ENCODE results near the gene GPR42.

GPR42 gene

GRCh38 chr19:35363001-35363590, 7.8 kb upstream of the GPR42 start:
- Histone ChIP-seq H3K23ac (ENCODE audit: low read depth, low read length, poor library complexity) (no peak overlapping the region), H2BK5ac (ENCODE audit: low read length) (no peak overlapping the region), H3K27ac (replicated peaks; ENCODE audit: low read length) (no peak overlapping the region), H3K18ac (ENCODE audit: low read length) (no peak overlapping the region), H3K4me2 (ENCODE audit: insufficient read depth, low read length, poor library complexity, severe bottlenecking) (no peak overlapping the region), H3K36me3 (replicated peaks in 1 of 2; ENCODE audit: control insufficient read depth in 2 of 2, insufficient read depth in 2 of 2, low read length in 2 of 2) (no peaks in the 10 kb centered on the region), H4K8ac (ENCODE audit: low read depth, low read length) (no peak overlapping the region), H3K4me1 (ENCODE audit: control insufficient read depth in 2 of 2, insufficient read depth in 1 of 2, low read depth in 1 of 2, low read length in 2 of 2) (no peaks in the 10 kb centered on the region), H2BK12ac (ENCODE audit: low read length) (no peak overlapping the region), H2AK5ac (ENCODE audit: low read depth, low read length) (no peak overlapping the region), H3K9ac (ENCODE audit: low read depth, low read length, poor library complexity) (no peak overlapping the region), H2AFZ (ENCODE audit: low read length) (no peak overlapping the region), H4K91ac (ENCODE audit: low read depth, low read length, poor library complexity) (no peak overlapping the region), H3K27me3 (ENCODE audit: control insufficient read depth in 3 of 3, insufficient read depth in 3 of 3, low read depth in 1 of 3, low read length in 3 of 3) (no peaks in the 10 kb centered on the region), H2BK15ac (ENCODE audit: low read length) (no peak overlapping the region), H2BK120ac (ENCODE audit: low read depth, low read length) (no peak overlapping the region), H3K9me3 (replicated peaks in 1 of 2; ENCODE audit: control insufficient read depth in 2 of 2, insufficient read depth in 1 of 2, low read depth in 1 of 2, low read length in 2 of 2) (no peaks in the 10 kb centered on the region), H3K4me3 (ENCODE audit: low read length in 2 of 2) (no peak overlapping the region), H3K14ac (ENCODE audit: low read length) (no peak overlapping the region), H3K79me1 (ENCODE audit: low read depth, low read length) (no peaks in the 10 kb centered on the region), H3K4ac (ENCODE audit: low read length) (no peak overlapping the region)
- WGBS, 2 donors (ENCODE audit: extremely low coverage in 2 of 2, insufficient read length in 2 of 2, insufficient replicate concordance in 1 of 2): no CpG with 5 or more reads among the region's 11 CpGs
- no peak for DNase-seq (ENCODE audit: low spot score)

GRCh38 chr19:35363711-35364425, 7.0 kb upstream of the GPR42 start:
- Histone ChIP-seq H2BK5ac (ENCODE audit: low read length) (no peak overlapping the region), H3K4me2 (ENCODE audit: insufficient read depth, low read length, poor library complexity, severe bottlenecking) (no peak overlapping the region), H3K4me1 (ENCODE audit: control insufficient read depth in 2 of 2, insufficient read depth in 1 of 2, low read depth in 1 of 2, low read length in 2 of 2) (no peaks in the 10 kb centered on the region), H2BK120ac (ENCODE audit: low read depth, low read length) (no peak overlapping the region), H3K23ac (ENCODE audit: low read depth, low read length, poor library complexity) (no peak overlapping the region), H4K8ac (ENCODE audit: low read depth, low read length) (no peak overlapping the region), H2AK5ac (ENCODE audit: low read depth, low read length) (no peak overlapping the region), H2BK15ac (ENCODE audit: low read length) (no peak overlapping the region), H3K27me3 (ENCODE audit: control insufficient read depth in 3 of 3, insufficient read depth in 3 of 3, low read depth in 1 of 3, low read length in 3 of 3) (no peaks in the 10 kb centered on the region), H4K91ac (ENCODE audit: low read depth, low read length, poor library complexity) (no peak overlapping the region), H3K14ac (ENCODE audit: low read length) (no peak overlapping the region), H2BK12ac (ENCODE audit: low read length) (no peak overlapping the region), H3K79me1 (ENCODE audit: low read depth, low read length) (no peaks in the 10 kb centered on the region), H2AFZ (ENCODE audit: low read length) (peak overlapping the region; percentile 22), H3K27ac (replicated peaks; ENCODE audit: low read length) (no peak overlapping the region), H3K4me3 (ENCODE audit: low read length in 2 of 2) (no peak overlapping the region), H3K9me3 (replicated peaks in 1 of 2; ENCODE audit: control insufficient read depth in 2 of 2, insufficient read depth in 1 of 2, low read depth in 1 of 2, low read length in 2 of 2) (no peaks in the 10 kb centered on the region), H3K36me3 (replicated peaks in 1 of 2; ENCODE audit: control insufficient read depth in 2 of 2, insufficient read depth in 2 of 2, low read length in 2 of 2) (no peaks in the 10 kb centered on the region), H3K9ac (ENCODE audit: low read depth, low read length, poor library complexity) (no peak overlapping the region), H3K18ac (ENCODE audit: low read length) (no peak overlapping the region), H3K4ac (ENCODE audit: low read length) (no peak overlapping the region)
- no peak for DNase-seq (ENCODE audit: low spot score)
- whole genome bisulfite sequencing, 2 donors (ENCODE audit: extremely low coverage in 2 of 2, insufficient read length in 2 of 2, insufficient replicate concordance in 1 of 2): no CpG with 5 or more reads among the region's 19 CpGs

DNA sequence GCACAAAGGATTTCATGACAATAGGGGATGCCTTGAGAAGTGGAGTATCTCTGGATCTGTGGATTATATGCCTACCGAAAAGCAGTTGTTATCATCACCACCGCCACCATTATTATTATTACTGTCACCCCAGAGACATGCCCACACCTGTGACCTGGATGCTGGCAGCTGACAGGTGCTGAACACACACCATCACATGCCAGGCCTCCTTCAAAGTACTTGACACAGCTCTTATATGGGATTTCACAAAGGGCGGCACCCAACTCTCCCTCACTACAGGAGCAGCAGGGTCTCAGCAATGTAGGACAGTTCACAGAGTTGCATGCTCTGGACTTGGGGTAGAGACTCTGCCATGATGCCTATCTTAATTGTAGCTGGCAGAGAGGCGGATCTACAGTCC, 5.6 kb upstream of the GPR42 start:
- no peak overlapping the region for H3K4ac ChIP-seq (ENCODE audit: low read length)
- no CpG with 5 or more reads among the region's 4 CpGs for WGBS, 2 donors (ENCODE audit: extremely low coverage in 2 of 2, insufficient read length in 2 of 2, insufficient replicate concordance in 1 of 2)
- no peak overlapping the region for H2AFZ ChIP-seq (ENCODE audit: low read length)
- no peaks in the 10 kb centered on the region for H3K27me3 ChIP-seq (ENCODE audit: control insufficient read depth in 3 of 3, insufficient read depth in 3 of 3, low read depth in 1 of 3, low read length in 3 of 3)
- no peak overlapping the region for H3K4me3 ChIP-seq (ENCODE audit: low read length in 2 of 2)
- no peak overlapping the region for H3K14ac ChIP-seq (ENCODE audit: low read length)
- H4K8ac ChIP-seq (ENCODE audit: low read depth, low read length): no peak overlapping the region
- no peak overlapping the region for H3K23ac ChIP-seq (ENCODE audit: low read depth, low read length, poor library complexity)
- H3K9ac ChIP-seq (ENCODE audit: low read depth, low read length, poor library complexity): no peak overlapping the region
- H2BK12ac ChIP-seq (ENCODE audit: low read length): no peak overlapping the region
- no peak overlapping the region for H2BK15ac ChIP-seq (ENCODE audit: low read length)
- H3K18ac ChIP-seq (ENCODE audit: low read length): no peak overlapping the region
- no peaks in the 10 kb centered on the region for H3K36me3 ChIP-seq (replicated peaks in 1 of 2; ENCODE audit: control insufficient read depth in 2 of 2, insufficient read depth in 2 of 2, low read length in 2 of 2)
- no peak overlapping the region for H3K27ac ChIP-seq (replicated peaks; ENCODE audit: low read length)
- H3K4me2 ChIP-seq (ENCODE audit: insufficient read depth, low read length, poor library complexity, severe bottlenecking): no peak overlapping the region
- no peak overlapping the region for H2AK5ac ChIP-seq (ENCODE audit: low read depth, low read length)
- no peaks in the 10 kb centered on the region for H3K9me3 ChIP-seq (replicated peaks in 1 of 2; ENCODE audit: control insufficient read depth in 2 of 2, insufficient read depth in 1 of 2, low read depth in 1 of 2, low read length in 2 of 2)
- no peak for DNase-seq (ENCODE audit: low spot score)
- no peaks in the 10 kb centered on the region for H3K79me1 ChIP-seq (ENCODE audit: low read depth, low read length)
- no peaks in the 10 kb centered on the region for H3K4me1 ChIP-seq (ENCODE audit: control insufficient read depth in 2 of 2, insufficient read depth in 1 of 2, low read depth in 1 of 2, low read length in 2 of 2)
- H2BK120ac ChIP-seq (ENCODE audit: low read depth, low read length): no peak overlapping the region
- no peak overlapping the region for H4K91ac ChIP-seq (ENCODE audit: low read depth, low read length, poor library complexity)
- no peak overlapping the region for H2BK5ac ChIP-seq (ENCODE audit: low read length)

DNA sequence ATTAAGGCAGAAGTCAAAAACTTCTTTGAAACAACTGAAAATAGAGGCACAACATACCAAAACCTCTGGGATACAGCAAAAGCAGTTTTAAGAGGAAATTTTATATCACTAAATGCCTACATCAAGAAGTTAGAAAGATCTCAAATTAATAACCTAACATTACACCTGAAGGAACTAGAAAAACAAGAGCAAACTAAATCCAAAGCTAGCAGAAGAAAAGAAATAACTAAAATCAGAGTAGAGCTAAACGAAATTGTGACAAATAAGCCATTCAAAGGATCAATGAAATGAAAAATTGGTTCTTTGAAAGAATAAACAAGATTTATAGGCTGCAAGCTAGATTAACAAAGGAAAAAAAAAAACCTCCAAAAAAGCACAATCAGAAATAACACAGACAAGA, 2.5 kb upstream of the GPR42 start:
- H3K23ac ChIP-seq (ENCODE audit: low read depth, low read length, poor library complexity): no peak overlapping the region
- DNase-seq (ENCODE audit: low spot score): no peak
- H3K4me2 ChIP-seq (ENCODE audit: insufficient read depth, low read length, poor library complexity, severe bottlenecking): no peak overlapping the region
- H3K4ac ChIP-seq (ENCODE audit: low read length): no peak overlapping the region
- H3K14ac ChIP-seq (ENCODE audit: low read length): no peak overlapping the region
- H3K4me1 ChIP-seq (ENCODE audit: control insufficient read depth in 2 of 2, insufficient read depth in 1 of 2, low read depth in 1 of 2, low read length in 2 of 2): no peaks in the 10 kb centered on the region
- H3K36me3 ChIP-seq (replicated peaks in 1 of 2; ENCODE audit: control insufficient read depth in 2 of 2, insufficient read depth in 2 of 2, low read length in 2 of 2): no peaks in the 10 kb centered on the region
- H3K27me3 ChIP-seq (ENCODE audit: control insufficient read depth in 3 of 3, insufficient read depth in 3 of 3, low read depth in 1 of 3, low read length in 3 of 3): no peaks in the 10 kb centered on the region
- H2BK12ac ChIP-seq (ENCODE audit: low read length): no peak overlapping the region
- H3K18ac ChIP-seq (ENCODE audit: low read length): no peak overlapping the region
- no peaks in the 10 kb centered on the region for H3K9me3 ChIP-seq (replicated peaks in 1 of 2; ENCODE audit: control insufficient read depth in 2 of 2, insufficient read depth in 1 of 2, low read depth in 1 of 2, low read length in 2 of 2)
- H4K8ac ChIP-seq (ENCODE audit: low read depth, low read length): no peak overlapping the region
- H2BK5ac ChIP-seq (ENCODE audit: low read length): no peak overlapping the region
- H2BK15ac ChIP-seq (ENCODE audit: low read length): no peak overlapping the region
- no peak overlapping the region for H2AK5ac ChIP-seq (ENCODE audit: low read depth, low read length)
- H2AFZ ChIP-seq (ENCODE audit: low read length): no peak overlapping the region
- H3K9ac ChIP-seq (ENCODE audit: low read depth, low read length, poor library complexity): no peak overlapping the region
- no CpG with 5 or more reads among the region's 1 CpG for WGBS, 2 donors (ENCODE audit: extremely low coverage in 2 of 2, insufficient read length in 2 of 2, insufficient replicate concordance in 1 of 2)
- no peaks in the 10 kb centered on the region for H3K79me1 ChIP-seq (ENCODE audit: low read depth, low read length)
- no peak overlapping the region for H3K4me3 ChIP-seq (ENCODE audit: low read length in 2 of 2)
- H3K27ac ChIP-seq (replicated peaks; ENCODE audit: low read length): no peak overlapping the region
- H2BK120ac ChIP-seq (ENCODE audit: low read depth, low read length): no peak overlapping the region
- no peak overlapping the region for H4K91ac ChIP-seq (ENCODE audit: low read depth, low read length, poor library complexity)
